Measurements from ENCODE around the gene PKIB. TPM values are rescaled to one million over a fixed set of nuclear protein-coding genes. Genes with fewer than 3 reads are reported as not detected.
A peak's percentile ranks its signal among the peaks of the same experiment; 100 is the strongest.
"Not testable (repeated sequence)": the region's sequence is repeated elsewhere in the genome, so short reads cannot be mapped to it uniquely, and the experiment has no call there.

The PKIB gene
- total RNA-seq, 1 donor from 2014 or later, result not detected

DNA sequence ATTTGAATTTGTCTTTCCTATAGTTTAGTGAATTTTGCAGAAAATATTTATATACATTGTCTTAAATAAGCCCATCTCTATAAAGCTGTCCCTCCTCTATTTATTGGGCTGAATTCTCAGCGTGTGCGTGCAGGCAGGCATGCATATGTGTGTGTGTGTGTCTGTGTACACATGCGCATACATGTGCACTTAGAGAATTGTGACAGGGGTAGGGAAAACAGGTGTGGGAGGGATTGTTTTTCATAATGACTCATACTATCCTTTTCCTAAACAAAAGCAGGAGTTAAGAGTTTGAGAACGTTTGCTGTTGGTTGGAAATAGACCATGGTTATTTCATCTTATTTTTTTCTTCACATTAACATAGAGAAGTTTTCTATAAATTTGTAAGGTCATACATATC is 126.0 kb downstream of the PKIB start:
- no peak overlapping the region for H3K4me3 Mint-ChIP-seq
- H3K4me1 Mint-ChIP-seq, result no peaks in the 10 kb centered on the region
- H3K27me3 Mint-ChIP-seq, result peaks cover 20% of the 10 kb centered on the region
- intact Hi-C loops (cut with micrococcal nuclease), result loop anchor here (10.0 kb wide), 1 partner anchor 261 kb away; the partner anchor contains the start of gene SERINC1
- no peak for DNase-seq
- H3K36me3 Mint-ChIP-seq (ENCODE audit: low read depth), result no peaks in the 10 kb centered on the region
- H3K9me3 Mint-ChIP-seq, result no peaks in the 10 kb centered on the region
- H3K27ac Mint-ChIP-seq, result no peak overlapping the region

DNA sequence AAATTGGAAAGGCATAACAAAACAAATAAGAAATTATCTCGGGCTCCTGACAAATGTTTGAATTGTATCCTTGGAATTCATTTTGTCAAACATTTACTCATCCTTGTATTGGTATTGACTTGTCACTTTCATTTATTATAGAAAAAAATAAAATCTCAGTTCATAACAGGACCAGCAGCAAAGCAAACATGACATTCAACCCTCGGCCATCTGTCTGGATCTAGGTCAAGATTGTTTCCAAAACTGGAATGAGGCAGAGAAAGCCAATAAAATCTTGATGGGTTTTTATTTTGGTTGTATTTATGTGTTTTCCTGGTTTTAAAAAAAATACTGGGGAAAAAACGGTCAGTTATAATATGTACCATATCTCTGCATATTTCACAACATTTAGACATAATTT is 126.4 kb downstream of the PKIB start:
- no peak overlapping the region for H3K27ac Mint-ChIP-seq
- H3K4me1 Mint-ChIP-seq, result no peaks in the 10 kb centered on the region
- no peaks in the 10 kb centered on the region for H3K36me3 Mint-ChIP-seq (ENCODE audit: low read depth)
- H3K27me3 Mint-ChIP-seq, result peaks cover 20% of the 10 kb centered on the region
- DNase-seq, result no peak
- intact Hi-C loops (cut with micrococcal nuclease), result loop anchor here (10.0 kb wide), 1 partner anchor 262 kb away; the partner anchor contains the start of gene SERINC1
- no peak overlapping the region for H3K4me3 Mint-ChIP-seq
- no peaks in the 10 kb centered on the region for H3K9me3 Mint-ChIP-seq

DNA sequence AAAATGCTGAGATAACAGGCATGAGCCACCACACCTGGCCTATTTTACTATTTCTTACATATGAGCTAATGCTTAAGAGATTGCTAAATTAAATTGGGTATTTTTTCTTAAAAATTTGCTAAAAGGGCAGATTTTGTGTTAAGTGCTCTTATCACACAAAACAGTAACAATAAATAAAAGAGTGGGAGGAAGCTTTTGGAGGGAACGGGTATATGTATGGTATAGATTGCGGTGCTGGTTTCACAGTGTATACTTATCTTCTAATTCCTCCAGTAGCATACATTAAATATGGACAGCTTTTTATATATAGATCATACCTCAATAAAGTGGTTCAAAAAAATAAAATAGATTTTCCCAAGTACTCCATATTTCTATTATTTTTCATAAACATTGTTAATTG is 129.9 kb downstream of the PKIB start:
- Mint-ChIP-seq H3K9me3 (no peaks in the 10 kb centered on the region), H3K4me3 (no peak overlapping the region), H3K27ac (no peak overlapping the region), H3K27me3 (peaks cover 5% of the 10 kb centered on the region), H3K36me3 (ENCODE audit: low read depth) (no peaks in the 10 kb centered on the region), H3K4me1 (no peaks in the 10 kb centered on the region)
- DNase-seq, result no peak
- intact Hi-C loops (cut with micrococcal nuclease), result no loop called here

DNA sequence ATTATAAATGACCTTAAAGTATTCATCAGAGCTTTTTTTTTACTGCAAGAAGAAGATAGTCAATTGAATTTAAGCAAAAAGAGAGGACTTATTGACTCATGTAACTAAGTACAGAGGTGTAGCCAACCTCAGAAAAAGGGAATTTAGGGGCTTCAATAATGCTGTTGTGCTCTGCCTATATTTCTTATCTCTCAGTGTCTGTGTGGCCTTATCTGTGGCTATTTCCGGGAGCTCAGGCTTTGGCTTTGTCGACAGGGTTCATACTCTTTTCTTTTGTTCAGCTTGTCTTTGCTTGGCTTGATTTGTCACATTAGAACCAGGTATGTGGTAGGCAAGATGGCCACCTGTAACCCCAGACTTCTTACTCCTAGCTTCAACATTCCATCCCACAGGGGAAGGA is 130.7 kb downstream of the PKIB start:
- no peak for DNase-seq
- peaks cover 2% of the 10 kb centered on the region for H3K27me3 Mint-ChIP-seq
- intact Hi-C loops (cut with micrococcal nuclease), result no loop called here
- no peaks in the 10 kb centered on the region for H3K36me3 Mint-ChIP-seq (ENCODE audit: low read depth)
- no peaks in the 10 kb centered on the region for H3K9me3 Mint-ChIP-seq
- H3K4me3 Mint-ChIP-seq, result no peak overlapping the region
- H3K27ac Mint-ChIP-seq, result no peak overlapping the region
- no peaks in the 10 kb centered on the region for H3K4me1 Mint-ChIP-seq

DNA sequence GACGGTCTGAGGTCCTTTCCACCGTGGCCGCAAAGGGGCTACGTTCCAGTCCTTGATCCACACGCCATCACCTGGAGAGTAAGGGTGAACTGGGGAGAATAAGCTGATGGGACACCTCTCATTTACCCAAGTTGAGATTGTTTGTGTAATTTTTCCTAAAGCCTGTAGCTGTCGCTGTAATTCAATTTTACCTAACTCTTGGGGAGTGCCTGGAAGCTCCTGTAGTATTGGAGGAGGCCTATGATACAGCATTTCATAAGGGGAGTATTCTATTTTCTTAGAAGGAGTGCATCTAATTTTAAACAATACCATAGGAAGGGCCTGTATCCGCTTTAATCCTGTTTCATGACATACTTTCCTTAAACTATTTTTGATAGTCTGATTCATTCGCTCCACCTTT is 134.0 kb downstream of the PKIB start:
- not testable (repeated sequence) for H3K4me1 Mint-ChIP-seq
- intact Hi-C loops (cut with micrococcal nuclease), result loop anchor here (1.0 kb wide), 1 partner anchor 95 kb away; no protein-coding TSS in a partner anchor

DNA sequence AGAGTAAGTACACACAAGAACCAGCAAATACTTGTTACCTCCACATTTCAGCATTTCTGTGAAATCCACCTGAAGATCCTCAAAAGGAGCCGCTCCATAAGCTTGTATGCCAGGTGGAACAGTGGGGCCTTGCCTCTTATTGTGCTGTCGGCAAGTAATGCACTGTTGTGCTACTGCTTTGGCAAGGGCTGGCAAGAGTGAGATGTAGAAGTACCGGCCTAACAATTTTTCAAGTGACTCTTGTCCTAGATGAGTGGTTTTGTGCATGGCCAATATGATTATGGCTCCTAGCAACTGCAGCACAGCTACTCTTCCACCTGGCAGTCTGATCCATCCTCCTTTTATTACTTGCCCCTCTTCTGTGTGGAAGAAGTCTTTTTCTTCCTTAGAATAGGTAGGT is 134.7 kb downstream of the PKIB start:
- intact Hi-C loops (cut with micrococcal nuclease), result loop anchor here (1.0 kb wide), 1 partner anchor 94 kb away; no protein-coding TSS in a partner anchor
- not testable (repeated sequence) for DNase-seq; H3K27me3 Mint-ChIP-seq; H3K9me3 Mint-ChIP-seq; H3K4me1 Mint-ChIP-seq; H3K27ac Mint-ChIP-seq; H3K4me3 Mint-ChIP-seq; H3K36me3 Mint-ChIP-seq (ENCODE audit: low read depth)

More for the DNA sequence above, 134.0 kb downstream of the PKIB start:
- H3K36me3 Mint-ChIP-seq (ENCODE audit: low read depth); H3K27ac Mint-ChIP-seq; H3K4me3 Mint-ChIP-seq; H3K27me3 Mint-ChIP-seq; H3K9me3 Mint-ChIP-seq; DNase-seq: not testable (repeated sequence)

DNA sequence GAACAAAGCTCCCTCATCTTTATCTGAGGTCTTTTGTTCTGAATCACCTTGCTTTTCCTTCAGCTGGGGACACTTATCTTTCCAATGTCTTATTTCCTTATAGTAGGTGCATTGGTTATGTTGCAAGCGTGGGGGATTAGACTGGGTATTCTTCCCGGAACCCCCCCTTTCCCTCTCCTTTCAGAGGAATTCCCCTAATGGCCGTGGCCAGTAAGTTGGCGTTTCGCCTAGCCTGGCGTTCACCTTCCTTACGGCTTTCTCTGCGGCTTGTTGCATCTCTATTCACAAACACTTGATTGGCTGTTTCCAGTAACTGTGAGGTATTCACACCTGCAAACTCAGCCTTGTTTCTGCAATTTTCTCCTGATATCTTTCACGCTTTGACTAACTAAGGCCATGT is 136.5 kb downstream of the PKIB start:
- Mint-ChIP-seq H3K4me1 (peaks cover 13% of the 10 kb centered on the region), H3K27ac (no peak overlapping the region), H3K27me3 (no peaks in the 10 kb centered on the region), H3K9me3 (peaks cover 6% of the 10 kb centered on the region), H3K36me3 (ENCODE audit: low read depth) (no peaks in the 10 kb centered on the region), H3K4me3 (no peak overlapping the region)
- DNase-seq, result no peak
- intact Hi-C loops (cut with micrococcal nuclease), result no loop called here

DNA sequence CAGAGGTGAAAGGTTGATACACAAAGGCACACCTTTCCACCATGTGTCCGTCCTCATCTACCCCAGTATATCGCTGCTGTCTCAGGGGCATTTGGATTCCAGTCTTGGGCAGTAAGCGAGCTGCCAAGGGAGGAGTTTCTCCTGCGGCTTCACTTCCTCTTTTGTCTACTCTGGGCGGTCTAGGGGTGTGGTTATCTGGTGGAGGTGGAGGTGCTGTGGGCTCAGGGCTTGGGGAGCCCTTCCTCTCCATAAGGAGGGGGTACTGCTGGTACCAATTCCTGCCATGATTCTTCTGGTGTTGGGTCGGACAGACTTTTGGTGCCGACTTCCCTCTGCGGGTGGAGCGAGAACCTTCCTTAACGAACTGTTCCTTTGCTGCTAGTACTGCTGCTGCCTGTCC is 137.4 kb downstream of the PKIB start:
- H3K36me3 Mint-ChIP-seq (ENCODE audit: low read depth), result no peaks in the 10 kb centered on the region
- H3K27ac Mint-ChIP-seq, result no peak overlapping the region
- no peak overlapping the region for H3K4me3 Mint-ChIP-seq
- peaks cover 6% of the 10 kb centered on the region for H3K9me3 Mint-ChIP-seq
- H3K4me1 Mint-ChIP-seq, result peaks cover 15% of the 10 kb centered on the region
- intact Hi-C loops (cut with micrococcal nuclease), result no loop called here
- DNase-seq, result no peak
- no peaks in the 10 kb centered on the region for H3K27me3 Mint-ChIP-seq

DNA sequence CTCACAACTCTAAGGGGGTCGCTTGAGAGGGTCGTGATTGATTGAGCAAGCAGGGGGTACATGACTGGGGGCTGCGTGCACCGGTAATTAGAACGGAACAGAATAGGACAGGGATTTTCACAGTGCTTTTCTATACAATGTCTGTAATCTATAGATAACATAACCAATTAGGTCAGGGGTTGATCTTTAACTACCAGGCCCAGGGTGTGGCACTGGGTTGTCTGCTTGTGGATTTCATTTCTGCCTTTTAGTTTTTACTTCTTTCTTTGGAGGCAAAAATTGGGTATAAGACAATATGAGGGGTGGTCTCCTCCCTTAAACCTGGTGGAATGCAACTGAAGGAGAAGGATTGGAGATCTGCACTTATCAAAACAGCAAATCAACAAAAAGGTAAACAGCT is 138.7 kb downstream of the PKIB start:
- H3K36me3 Mint-ChIP-seq (ENCODE audit: low read depth); intact Hi-C loops (cut with micrococcal nuclease); H3K27ac Mint-ChIP-seq; DNase-seq; H3K27me3 Mint-ChIP-seq; H3K9me3 Mint-ChIP-seq; H3K4me3 Mint-ChIP-seq: not testable (repeated sequence)
- H3K4me1 Mint-ChIP-seq, result peaks cover 23% of the 10 kb centered on the region

DNA sequence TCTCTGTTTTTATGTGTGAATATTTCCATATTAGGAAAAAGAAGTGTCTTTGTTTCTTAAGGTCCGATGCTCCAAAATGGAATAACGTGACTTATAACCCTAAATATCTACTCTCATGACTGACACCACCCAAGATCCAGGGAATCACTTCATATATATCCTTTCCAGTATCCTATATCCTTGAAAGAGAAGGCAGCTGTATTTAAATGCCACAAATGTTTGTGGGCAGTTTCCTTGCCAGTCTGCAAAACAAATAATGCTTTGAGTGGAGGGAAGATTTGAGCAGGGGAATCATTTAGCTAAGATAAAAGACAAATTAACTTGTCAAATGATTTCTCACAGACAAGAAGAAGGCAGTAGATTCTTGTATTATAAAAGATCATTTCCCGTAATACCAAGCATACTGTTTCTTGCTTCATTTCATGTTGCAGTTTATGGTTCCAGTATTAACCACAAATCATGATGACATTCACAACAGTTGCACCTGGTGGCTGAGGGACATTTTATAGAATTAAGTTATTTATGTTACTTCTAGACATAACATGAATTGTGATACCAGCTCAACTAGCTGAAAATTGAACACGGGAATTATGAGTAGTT is 139.3 kb downstream of the PKIB start:
- H3K4me3 Mint-ChIP-seq, result no peak overlapping the region
- no peaks in the 10 kb centered on the region for H3K27me3 Mint-ChIP-seq
- H3K36me3 Mint-ChIP-seq (ENCODE audit: low read depth), result no peaks in the 10 kb centered on the region
- H3K9me3 Mint-ChIP-seq, result peaks cover 9% of the 10 kb centered on the region
- intact Hi-C loops (cut with micrococcal nuclease), result loop anchor here (2.0 kb wide), 1 partner anchor 39 kb away; the partner anchor contains the start of gene SMPDL3A
- H3K4me1 Mint-ChIP-seq, result peaks cover 26% of the 10 kb centered on the region
- no peak for DNase-seq
- no peak overlapping the region for H3K27ac Mint-ChIP-seq

DNA sequence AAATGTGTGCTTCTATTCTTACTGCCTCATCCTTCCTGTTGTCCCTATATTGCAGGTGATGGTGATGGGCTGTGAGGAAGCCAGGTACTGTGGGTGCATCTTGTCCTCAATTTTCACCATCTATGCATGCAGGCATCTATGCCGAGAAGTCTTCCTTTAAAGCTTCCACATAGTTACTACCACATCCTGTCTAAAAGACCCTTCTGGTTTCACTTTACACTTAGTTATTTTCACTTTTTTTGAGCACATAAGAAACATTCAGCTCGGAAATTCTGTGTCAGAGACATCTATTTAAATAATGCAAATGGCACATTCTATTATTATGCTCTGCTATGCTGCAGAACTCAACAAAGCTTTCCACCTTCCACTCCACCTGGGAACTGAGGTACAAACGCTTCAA is 141.1 kb downstream of the PKIB start:
- Mint-ChIP-seq H3K27ac (peak overlapping the region; percentile 76), H3K4me1 (peaks cover 29% of the 10 kb centered on the region), H3K36me3 (ENCODE audit: low read depth) (no peaks in the 10 kb centered on the region), H3K4me3 (peak overlapping the region; percentile 35), H3K9me3 (peaks cover 12% of the 10 kb centered on the region), H3K27me3 (no peaks in the 10 kb centered on the region)
- DNase-seq, result peak; percentile 67
- intact Hi-C loops (cut with micrococcal nuclease), result loop anchor here (2.0 kb wide), 1 partner anchor 37 kb away; the partner anchor contains the start of gene SMPDL3A

DNA sequence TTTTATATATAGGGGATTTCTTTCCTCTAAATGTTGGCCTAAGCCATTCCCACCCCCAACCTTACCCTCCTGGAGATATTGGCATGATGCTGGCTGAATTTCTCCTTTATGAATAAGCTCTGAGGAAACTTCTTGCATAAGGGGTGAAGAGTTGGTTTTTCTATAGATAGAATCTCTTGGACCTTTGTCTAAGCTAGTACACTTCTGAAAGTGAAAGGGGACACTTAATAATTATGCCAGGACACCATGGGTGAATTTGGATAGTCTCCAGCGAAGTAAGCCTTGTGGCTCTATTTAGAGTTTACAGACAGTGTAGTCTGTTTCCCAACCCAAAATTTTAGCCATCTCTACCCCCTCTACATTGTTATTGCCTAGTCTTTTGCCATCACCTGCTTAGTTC is 142.3 kb downstream of the PKIB start:
- Mint-ChIP-seq H3K4me1 (peaks cover 29% of the 10 kb centered on the region), H3K27me3 (no peaks in the 10 kb centered on the region), H3K9me3 (peaks cover 12% of the 10 kb centered on the region), H3K36me3 (ENCODE audit: low read depth) (no peaks in the 10 kb centered on the region), H3K27ac (no peak overlapping the region), H3K4me3 (no peak overlapping the region)
- no peak for DNase-seq
- intact Hi-C loops (cut with micrococcal nuclease), result no loop called here

DNA sequence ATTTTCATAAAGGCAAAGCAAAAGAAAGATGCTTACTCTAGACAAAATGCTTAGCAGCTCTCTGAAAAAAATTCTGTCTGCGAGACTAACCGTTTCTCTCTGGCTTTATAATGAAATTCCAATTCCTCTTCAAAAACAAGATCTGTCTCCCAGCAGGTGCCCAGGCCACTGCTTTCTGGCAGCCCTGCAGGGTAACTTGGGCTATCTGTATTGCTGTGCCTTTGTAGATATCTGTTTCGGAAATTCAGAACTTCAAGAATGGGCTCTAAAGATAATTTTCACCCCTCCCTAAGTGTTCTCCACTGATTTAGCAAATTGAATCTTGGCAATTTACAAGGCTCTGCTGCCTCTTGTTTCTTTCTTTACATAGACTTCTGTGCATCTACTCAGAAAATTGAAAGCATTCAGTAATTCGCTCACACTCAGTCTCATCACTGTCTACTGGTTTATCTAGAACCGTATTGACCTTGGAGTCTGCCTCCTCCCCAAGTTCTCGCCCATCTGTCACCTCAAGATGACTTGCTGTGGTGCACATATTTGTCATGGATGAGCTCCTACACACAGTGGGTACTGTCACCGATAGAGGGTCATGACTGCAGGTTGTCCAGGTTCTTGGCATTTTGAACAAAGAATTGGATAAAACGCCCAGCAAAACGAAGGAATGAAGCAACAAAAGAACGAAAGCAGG is 142.9 kb downstream of the PKIB start:
- H3K4me1 Mint-ChIP-seq, result peaks cover 26% of the 10 kb centered on the region
- intact Hi-C loops (cut with micrococcal nuclease), result no loop called here
- H3K27me3 Mint-ChIP-seq, result no peaks in the 10 kb centered on the region
- no peak overlapping the region for H3K4me3 Mint-ChIP-seq
- peaks cover 7% of the 10 kb centered on the region for H3K9me3 Mint-ChIP-seq
- H3K36me3 Mint-ChIP-seq (ENCODE audit: low read depth), result no peaks in the 10 kb centered on the region
- DNase-seq, result no peak
- H3K27ac Mint-ChIP-seq, result no peak overlapping the region

DNA sequence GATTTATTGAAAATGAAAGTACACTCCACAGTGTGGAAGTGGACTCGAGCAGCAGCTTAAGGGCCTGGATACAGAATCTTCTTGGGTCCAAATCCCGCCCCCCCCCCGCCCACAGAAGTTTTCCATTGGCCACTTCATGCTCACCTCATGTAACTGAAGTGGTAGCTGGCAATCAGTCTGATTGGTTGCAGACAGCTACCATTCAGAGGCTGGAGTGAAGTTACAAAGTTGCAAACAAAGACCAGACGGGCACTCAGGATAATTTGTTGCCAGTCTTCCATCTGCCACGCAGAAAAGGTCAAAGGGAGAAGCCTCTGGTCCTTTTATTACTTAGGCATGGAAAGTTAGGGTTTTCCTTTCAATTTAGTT is 143.5 kb downstream of the PKIB start:
- intact Hi-C loops (cut with micrococcal nuclease), result no loop called here
- Mint-ChIP-seq H3K36me3 (ENCODE audit: low read depth) (no peaks in the 10 kb centered on the region), H3K4me3 (no peak overlapping the region), H3K4me1 (peaks cover 26% of the 10 kb centered on the region), H3K27ac (no peak overlapping the region), H3K9me3 (peaks cover 6% of the 10 kb centered on the region), H3K27me3 (no peaks in the 10 kb centered on the region)
- DNase-seq, result no peak

Data from activated CD4-positive, alpha-beta T cell treated with anti-CD3 and anti-CD28 coated beads, Interleukin-2, amount 10 ng/mL, durations not matched to agents 24 days and 14 days (primary cell).